GM12801 (cell line): ENCODE measurements around the gene MYO10.

Experiments
- CTCF ChIP-seq: IDR thresholded peaks from one replicate; pipeline ENCODE4 v1.5.1; 2011; ENCODE audit warnings: control low read depth; ENCODE audit not compliant: insufficient read length; ENCODE audit errors: extremely low read depth

Gene MYO10

GRCh38 chr5:16787278-16787677, 148.8 kb downstream of the MYO10 start:
- TF ChIP-seq CTCF = no peak

- TF ChIP-seq CTCF = no peak
Observed at GRCh38 chr5:16784843-16785791, 151.0 kb downstream of the MYO10 start.

GRCh38 chr5:16784088-16784487, 152.0 kb downstream of the MYO10 start:
- TF ChIP-seq CTCF = no peak

- no peak for TF ChIP-seq CTCF
Observed at GRCh38 chr5:16781828-16782626, 154.1 kb downstream of the MYO10 start.

- TF ChIP-seq CTCF = no peak
Observed at GRCh38 chr5:16780325-16780724, 155.8 kb downstream of the MYO10 start.

GRCh38 chr5:16777432-16777831, 158.7 kb downstream of the MYO10 start:
- no peak for TF ChIP-seq CTCF

GRCh38 chr5:16776611-16777251, 159.4 kb downstream of the MYO10 start:
- no peak for TF ChIP-seq CTCF
